Psoas muscle (tissue), 8 donors: Measurements from ENCODE around the gene MROH2A. TPM values are rescaled to one million over a fixed set of nuclear protein-coding genes. Genes with fewer than 3 reads are reported as not detected.

Experiments
- ATAC-seq, 4 donors: fragments of 200-7000 bp; cut with Tn5 transposase; one replicate each; pipeline ENCODE4 v1.9.1; 2020; ENCODE audit warnings: moderate library complexity in 3 of 4, mild to moderate bottlenecking in 2 of 4
- DNase-seq, 2 donors: peaks; one replicate each; pipeline ENCODE4 v3.0.0-alpha.2; 2020
- H3K27ac ChIP-seq: fragments of 200-600 bp; one replicate; pipeline ENCODE4 v1.8.0; 2022
- H3K27me3 ChIP-seq, 3 donors: fragments of 200-600 bp in 1 of 3; one replicate each; pipeline versions ENCODE4 v1.6.1 to v1.8.0; 2013 to 2022; ENCODE audit warnings: low read length in 2 of 3, mild to moderate bottlenecking in 2 of 3, moderate library complexity in 1 of 3; ENCODE audit not compliant: insufficient read depth in 3 of 3
- H3K36me3 ChIP-seq, 2 donors: fragments of 200-600 bp in 1 of 2; one replicate each; pipeline versions ENCODE4 v1.6.1 to v1.8.0; 2013 to 2022; ENCODE audit warnings: low read depth in 1 of 2, mild to moderate bottlenecking in 1 of 2, moderate library complexity in 1 of 2; ENCODE audit not compliant: insufficient read depth in 1 of 2
- H3K4me1 ChIP-seq: fragments of 200-600 bp; one replicate; pipeline ENCODE4 v1.8.0; 2022
- H3K4me3 ChIP-seq: fragments of 200-600 bp; one replicate; pipeline ENCODE4 v1.8.0; 2022; ENCODE audit warnings: mild to moderate bottlenecking
- H3K9me3 ChIP-seq: fragments of 200-600 bp; one replicate; pipeline ENCODE4 v1.8.0; 2022
- WGBS, 3 donors: extraction: QIAGEN DNeasy Blood & Tissue Kit; methylation state at CpG; one replicate each; pipeline versions ENCODE4 v1.1.6 to v1.1.7; 2013; 5-methylcytosine and 5-hydroxymethylcytosine counted together
- intact Hi-C, 2 donors: fragments of 100-400 bp; cut with DNase I; formaldehyde crosslinking; loops; one replicate each; pipeline versions ENCODE4 v1.11.0 to v1.14.2; 2022
- polyA plus RNA-seq, 3 donors: library from polyadenylated mRNA; stranded (reverse); fragments of 200-250 nt; gene quantifications; one replicate each; pipeline ENCODE4 v1.2.3, GENCODE V29; 2013
- total RNA-seq, 4 donors: library from RNA; stranded (reverse); fragmentation: NEBNext Ultra II Directional in 2 of 4; extraction: Animal tissue kit (Norgen Biotek cat#: 25700) in 2 of 4; gene quantifications; one replicate each; pipeline versions ENCODE4 v1.2.1 to v1.2.4, GENCODE V29; 2021 to 2023
- TF ChIP-seq, protein P1 (sequence below): fragments of 200-600 bp; IDR thresholded peaks from one replicate; pipeline ENCODE4 v1.8.0; 2022; ENCODE audit warnings: antibody characterized with exemption
- donor health status: healthy with polysubstance abuse.
- donor health status: DM: no; HTN: no; CAD: no; lungs with moderate emphysema.
- donor health status: Bipolar disorder and iron deficiency.
- donor health status: healthy.
- donor health status: DM: yes; HTN: yes; CAD: no.
- donor health status: DM: no; HTN: no; CAD: no.
- donor health status: DM: no; HTN: no; CAD: no.
- donor health status: DM: yes; HTN: yes; CAD: no.

MROH2A gene
- total and polyA plus RNA-seq, 7 donors: not detected

DNA sequence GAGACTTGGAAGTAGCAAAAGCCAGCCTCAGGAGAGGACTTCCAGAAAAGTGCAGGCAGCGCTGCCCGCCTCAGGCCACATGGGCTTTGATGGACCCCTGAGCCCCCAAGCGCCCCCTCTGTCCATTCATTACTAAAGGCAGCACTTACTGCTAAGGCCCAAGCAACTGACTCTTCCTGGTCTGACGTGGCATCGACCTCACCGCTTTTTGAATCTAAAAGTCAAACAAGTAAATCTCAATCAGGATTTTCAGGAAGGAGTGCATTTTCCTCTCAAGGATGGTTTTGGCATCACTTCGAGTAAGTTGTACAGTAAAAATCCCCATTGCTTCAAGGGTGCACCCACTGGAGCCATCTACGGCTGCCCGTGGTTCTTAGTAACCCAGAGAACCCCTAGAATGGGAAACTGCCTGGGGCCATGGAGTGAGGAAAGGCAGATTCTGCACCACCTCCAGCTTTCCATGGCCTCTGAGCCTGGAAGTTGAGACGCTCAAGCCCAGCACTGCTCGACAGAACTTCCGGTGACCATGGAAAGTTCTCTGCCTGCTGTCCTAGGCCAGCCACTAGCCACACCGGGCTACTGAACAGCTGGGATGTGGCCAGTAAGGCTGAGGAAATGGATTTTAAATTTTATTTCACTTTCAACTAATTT is 69.2 kb downstream of the MROH2A start:
- TF ChIP-seq, protein P1, sequence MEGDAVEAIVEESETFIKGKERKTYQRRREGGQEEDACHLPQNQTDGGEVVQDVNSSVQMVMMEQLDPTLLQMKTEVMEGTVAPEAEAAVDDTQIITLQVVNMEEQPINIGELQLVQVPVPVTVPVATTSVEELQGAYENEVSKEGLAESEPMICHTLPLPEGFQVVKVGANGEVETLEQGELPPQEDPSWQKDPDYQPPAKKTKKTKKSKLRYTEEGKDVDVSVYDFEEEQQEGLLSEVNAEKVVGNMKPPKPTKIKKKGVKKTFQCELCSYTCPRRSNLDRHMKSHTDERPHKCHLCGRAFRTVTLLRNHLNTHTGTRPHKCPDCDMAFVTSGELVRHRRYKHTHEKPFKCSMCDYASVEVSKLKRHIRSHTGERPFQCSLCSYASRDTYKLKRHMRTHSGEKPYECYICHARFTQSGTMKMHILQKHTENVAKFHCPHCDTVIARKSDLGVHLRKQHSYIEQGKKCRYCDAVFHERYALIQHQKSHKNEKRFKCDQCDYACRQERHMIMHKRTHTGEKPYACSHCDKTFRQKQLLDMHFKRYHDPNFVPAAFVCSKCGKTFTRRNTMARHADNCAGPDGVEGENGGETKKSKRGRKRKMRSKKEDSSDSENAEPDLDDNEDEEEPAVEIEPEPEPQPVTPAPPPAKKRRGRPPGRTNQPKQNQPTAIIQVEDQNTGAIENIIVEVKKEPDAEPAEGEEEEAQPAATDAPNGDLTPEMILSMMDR: no peak
- H3K27ac ChIP-seq: no peak overlapping the region
- no peak for DNase-seq
- 98 to 99% (median 98%) methylated on average over 13 of the region's 13 CpGs for WGBS, 3 donors
- H3K9me3 ChIP-seq: no peaks in the 10 kb centered on the region
- no peaks in the 10 kb centered on the region for H3K4me1 ChIP-seq
- no peak for ATAC-seq
- no peaks in the 10 kb centered on the region for H3K36me3 ChIP-seq
- no peak overlapping the region for H3K4me3 ChIP-seq
- peaks cover 0 to 5% (median 0%) of the 10 kb centered on the region in 3 donors for H3K27me3 ChIP-seq
- intact Hi-C loops: no loop called here

DNA sequence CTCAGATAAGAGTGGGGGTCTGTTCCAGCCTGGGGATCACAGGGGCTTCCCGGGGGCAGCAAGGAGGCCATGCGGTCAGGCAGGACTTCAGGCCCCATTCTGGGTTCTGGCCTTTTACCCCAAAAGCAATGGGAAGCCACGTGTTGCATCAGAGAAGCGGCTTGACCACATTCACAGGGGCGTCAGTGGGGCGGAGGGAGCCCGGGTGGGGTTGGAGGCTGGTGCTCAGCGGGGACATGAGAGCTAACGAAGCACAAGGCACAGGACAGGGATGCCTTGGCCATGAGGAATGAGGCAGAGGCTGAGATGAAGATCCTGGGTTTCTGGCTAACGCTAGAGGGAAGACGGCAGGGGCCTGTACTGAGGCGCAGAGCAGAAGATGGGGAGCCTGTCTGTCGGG is 70.1 kb downstream of the MROH2A start:
- intact Hi-C loops: no loop called here
- WGBS, 3 donors: 95 to 96% (median 96%) methylated on average over 13 of the region's 13 CpGs
- no peaks in the 10 kb centered on the region for H3K9me3 ChIP-seq
- H3K27me3 ChIP-seq: peaks cover 0 to 5% (median 0%) of the 10 kb centered on the region in 3 donors
- H3K27ac ChIP-seq: no peak overlapping the region
- no peak for ATAC-seq
- no peak for DNase-seq
- H3K4me1 ChIP-seq: no peaks in the 10 kb centered on the region
- TF ChIP-seq, protein P1: no peak
- H3K4me3 ChIP-seq: no peak overlapping the region
- H3K36me3 ChIP-seq: no peaks in the 10 kb centered on the region

DNA sequence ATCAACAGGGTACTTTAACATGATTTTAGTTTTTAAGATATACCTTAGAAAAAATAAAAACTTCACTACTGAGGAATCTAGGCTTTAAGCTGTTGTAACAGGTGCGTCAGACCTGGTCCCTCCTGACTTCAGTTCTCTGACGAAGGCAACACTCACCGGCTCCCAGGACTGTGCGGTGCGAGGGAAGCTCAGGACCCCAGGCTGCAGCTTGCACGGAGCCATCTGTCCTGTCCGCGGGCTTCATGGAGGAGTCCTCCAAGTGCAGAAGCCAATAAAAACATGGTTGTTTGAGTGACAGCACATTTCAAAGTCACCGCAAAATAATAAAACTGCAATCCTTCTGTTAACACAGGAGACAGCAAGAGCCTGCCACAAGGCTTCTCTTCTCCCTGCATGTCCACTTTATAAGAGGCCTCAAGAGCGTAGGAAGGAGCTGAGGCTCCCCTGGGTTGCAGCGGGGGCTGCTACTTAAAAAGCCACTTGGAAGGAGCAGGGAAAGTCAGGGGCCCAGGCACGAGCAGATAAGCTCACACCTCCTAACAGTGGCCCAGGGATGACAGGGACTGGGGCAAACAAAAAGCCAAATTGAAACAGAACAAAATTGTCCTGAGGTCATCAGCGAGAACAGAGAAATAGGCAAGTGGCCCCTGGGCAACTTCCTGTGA is 71.6 kb downstream of the MROH2A start:
- intact Hi-C loops: no loop called here
- H3K27me3 ChIP-seq: peaks cover 0 to 5% (median 0%) of the 10 kb centered on the region in 3 donors
- no peak for DNase-seq
- peaks cover 4% of the 10 kb centered on the region for H3K4me1 ChIP-seq
- TF ChIP-seq, protein P1: no peak
- ATAC-seq: no peak
- 92 to 94% (median 93%) methylated on average over 13 of the region's 13 CpGs for WGBS, 3 donors
- no peak overlapping the region for H3K27ac ChIP-seq
- no peaks in the 10 kb centered on the region for H3K9me3 ChIP-seq
- H3K4me3 ChIP-seq: no peak overlapping the region
- no peaks in the 10 kb centered on the region for H3K36me3 ChIP-seq

DNA sequence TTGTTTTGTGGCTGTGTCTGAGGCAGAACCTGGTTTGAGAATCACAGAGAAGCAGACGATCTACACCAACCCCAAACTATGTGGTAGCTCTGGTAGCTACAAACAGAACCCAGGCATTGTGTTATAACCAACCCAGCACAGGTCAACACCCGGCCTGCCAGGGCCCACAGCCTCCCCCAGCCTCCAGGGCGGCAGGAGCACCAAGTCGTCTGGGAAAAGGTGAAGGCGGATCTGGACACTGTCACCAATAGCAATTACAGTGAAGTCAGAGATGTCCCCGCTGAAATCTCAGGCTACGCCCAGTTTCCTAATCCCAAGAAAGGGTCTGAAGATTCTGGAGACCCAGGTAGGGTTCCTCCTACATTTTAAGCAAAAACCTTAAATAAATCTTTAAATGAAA is 72.6 kb downstream of the MROH2A start:
- intact Hi-C loops: no loop called here
- peaks cover 0 to 5% (median 0%) of the 10 kb centered on the region in 3 donors for H3K27me3 ChIP-seq
- ATAC-seq: no peak
- H3K27ac ChIP-seq: no peak overlapping the region
- DNase-seq: no peak
- peaks cover 4% of the 10 kb centered on the region for H3K4me1 ChIP-seq
- WGBS, 3 donors: 92 to 95% (median 95%) methylated on average over 7 of the region's 7 CpGs
- no peaks in the 10 kb centered on the region for H3K36me3 ChIP-seq
- no peak overlapping the region for H3K4me3 ChIP-seq
- TF ChIP-seq, protein P1: no peak
- H3K9me3 ChIP-seq: no peaks in the 10 kb centered on the region
